Heart left ventricle (tissue), 13 donors: Measurements from ENCODE around the gene HOGA1.

ENCODE experiments used
- POLR2A ChIP-seq, 2 donors: fragments of 450-650 bp; IDR thresholded peaks; one replicate each; pipeline ENCODE4 v1.6.1; 2017; ENCODE audit warnings: antibody characterized with exemption in 2 of 2, mild to moderate bottlenecking in 2 of 2, moderate library complexity in 2 of 2
- TF ChIP-seq, protein P1 (sequence below), 12 donors: fragments of 200-600 bp; sonication (generic) in 4 of 12; IDR thresholded peaks; one replicate each; pipeline versions ENCODE4 v1.5.0 to v1.8.0; 2018 to 2022; ENCODE audit warnings: antibody characterized with exemption in 12 of 12, mild to moderate bottlenecking in 5 of 12
- donor health status: ischemic (EF 13 %, LVEDD 7.1; RV severe dilation, severe dysfunction).
- donor health status: DM: no; HTN: yes; CAD: no.
- donor health status: DM: no; HTN: no; CAD: no.
- donor health status: ischemic (EF 25% LVEDD 6.9; RV normal size, moderate dysfunction).
- donor health status: ischemic (EF 25% LVEDD 5.7; RV mildly dilated, moderate dysfunction).
- donor health status: ischemic (EF 35%, LVEDD 5.7; RV mildly dilated, moderate dysfunction).
- donor health status: nonischemic (EF 11% LVEDD 7.7; RV severe dilation, severe dysfunction).
- donor health status: DM: yes; HTN: yes; CAD: no.
- donor health status: PGD.
- donor health status: ischemic (EF 29% LVEDD 5.4; RV normal size, mild dysfunction).
- donor health status: nonischemic (EF 23%, LVEDD 6.1; RV moderate dilation, normal function).

DNA sequence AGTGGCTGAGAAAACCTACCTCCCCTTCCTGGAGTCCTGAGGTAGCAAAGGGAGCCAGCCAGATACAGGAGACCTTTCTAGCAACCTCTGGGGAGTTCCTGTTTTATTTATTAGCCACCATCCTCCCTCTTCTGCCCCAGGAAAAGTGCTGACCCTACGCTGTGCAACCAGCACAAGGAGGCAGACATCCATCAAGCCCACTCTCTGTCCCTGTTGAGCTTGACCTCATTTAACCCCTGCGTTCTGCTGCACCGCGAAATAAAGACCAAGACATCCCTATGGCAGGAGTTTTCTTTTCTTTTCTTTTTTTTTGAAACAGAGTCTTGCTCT is 37.0 kb upstream of the HOGA1 start:
- TF ChIP-seq, protein P1, sequence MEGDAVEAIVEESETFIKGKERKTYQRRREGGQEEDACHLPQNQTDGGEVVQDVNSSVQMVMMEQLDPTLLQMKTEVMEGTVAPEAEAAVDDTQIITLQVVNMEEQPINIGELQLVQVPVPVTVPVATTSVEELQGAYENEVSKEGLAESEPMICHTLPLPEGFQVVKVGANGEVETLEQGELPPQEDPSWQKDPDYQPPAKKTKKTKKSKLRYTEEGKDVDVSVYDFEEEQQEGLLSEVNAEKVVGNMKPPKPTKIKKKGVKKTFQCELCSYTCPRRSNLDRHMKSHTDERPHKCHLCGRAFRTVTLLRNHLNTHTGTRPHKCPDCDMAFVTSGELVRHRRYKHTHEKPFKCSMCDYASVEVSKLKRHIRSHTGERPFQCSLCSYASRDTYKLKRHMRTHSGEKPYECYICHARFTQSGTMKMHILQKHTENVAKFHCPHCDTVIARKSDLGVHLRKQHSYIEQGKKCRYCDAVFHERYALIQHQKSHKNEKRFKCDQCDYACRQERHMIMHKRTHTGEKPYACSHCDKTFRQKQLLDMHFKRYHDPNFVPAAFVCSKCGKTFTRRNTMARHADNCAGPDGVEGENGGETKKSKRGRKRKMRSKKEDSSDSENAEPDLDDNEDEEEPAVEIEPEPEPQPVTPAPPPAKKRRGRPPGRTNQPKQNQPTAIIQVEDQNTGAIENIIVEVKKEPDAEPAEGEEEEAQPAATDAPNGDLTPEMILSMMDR (IDR thresholded peaks at IDR 0.05): no peak
- TF ChIP-seq POLR2A (IDR thresholded peaks at IDR 0.05): no peak
